PC-3 (cell line): Measurements from ENCODE around the gene INTS3.

Experiments
- CTCF ChIP-seq: fragments of 300-600 bp; sonication (generic); conservative IDR thresholded peaks from 2 replicates; pipeline ENCODE4 v1.5.1; 2017; ENCODE audit warnings: antibody characterized with exemption, low read depth, mild to moderate bottlenecking, low read length
- EZH2 ChIP-seq: fragments of 300-600 bp; sonication (generic); IDR thresholded peaks from one replicate; pipeline ENCODE4 v1.6.1; 2017; ENCODE audit warnings: antibody characterized with exemption, mild to moderate bottlenecking, low read length; ENCODE audit not compliant: unreplicated experiment
- EZH2phosphoT487 ChIP-seq: fragments of 300-600 bp; sonication (generic); IDR thresholded peaks from 2 replicates; pipeline ENCODE4 v1.6.1; 2018; ENCODE audit warnings: mild to moderate bottlenecking, antibody characterized with exemption, low read length, borderline replicate concordance

GRCh38 chr1:153792631-153793041, 64.8 kb downstream of the INTS3 start:
- TF ChIP-seq CTCF (no peak), EZH2 (no peak), EZH2phosphoT487 (no peak)
